PC-3 (cell line): ENCODE measurements around the gene TFE3. TPM values are rescaled to one million over a fixed set of nuclear protein-coding genes. Genes with fewer than 3 reads are reported as not detected.

Experiments
- ATAC-seq: fragments of 200-7000 bp; cut with Tn5 transposase; 2 replicates; pipeline ENCODE4 v1.9.1; 2020; ENCODE audit warnings: mild to moderate bottlenecking, moderate library complexity
- BruUV-seq: library from RNA; stranded (reverse); fragments of 400-500 nt; replicated peaks from 2 replicates; lab custom pipeline; 2021; lab: Mats Ljungman, UMichigan
- CTCF ChIA-PET: fragments of 300-600 bp; sonication (Branson Sonifier 250); formaldehyde crosslinking; loops from one replicate; lab custom pipeline; 2022; ENCODE audit warnings: antibody characterized with exemption; lab: Charles Lee
- POLR2A ChIA-PET: fragments of 300-600 bp; sonication (Branson Sonifier 250); formaldehyde crosslinking; loops from one replicate; lab custom pipeline; 2022; ENCODE audit warnings: antibody characterized with exemption; ENCODE audit not compliant: unreplicated experiment; lab: Charles Lee
- DNase-seq: peaks from one replicate; pipeline ENCODE4 v3.0.0-alpha.2; 2015
- H2AFZ ChIP-seq: fragments of 300-600 bp; sonication (generic); 2 replicates; pipeline ENCODE4 v1.6.0; 2016; ENCODE audit warnings: antibody characterized with exemption, low read length
- H3F3A ChIP-seq: fragments of 300-600 bp; sonication (generic); one replicate; pipeline ENCODE4 v1.6.0; 2017; ENCODE audit warnings: antibody characterized with exemption, low read length, control low read depth, mild to moderate bottlenecking; ENCODE audit not compliant: unreplicated experiment
- H3K27ac ChIP-seq: fragments of 300-600 bp; sonication (generic); 2 replicates; pipeline ENCODE4 v1.5.1; 2016; ENCODE audit warnings: mild to moderate bottlenecking, low read length
- H3K27me3 ChIP-seq: fragments of 300-600 bp; sonication (generic); 2 replicates; pipeline ENCODE4 v1.6.1; 2016; ENCODE audit warnings: low read length, mixed read lengths
- H3K36me3 ChIP-seq: fragments of 300-600 bp; sonication (generic); 2 replicates; pipeline ENCODE4 v1.6.1; 2016; ENCODE audit warnings: low read depth, mixed run types, low read length, mixed read lengths
- H3K4me1 ChIP-seq: fragments of 300-600 bp; sonication (generic); 2 replicates; pipeline ENCODE4 v1.5.1; 2016; ENCODE audit warnings: low read length; ENCODE audit not compliant: insufficient read depth
- H3K4me2 ChIP-seq: fragments of 300-600 bp; sonication (generic); 2 replicates; pipeline ENCODE4 v1.6.0; 2016; ENCODE audit warnings: low read length
- H3K4me3 ChIP-seq: fragments of 300-600 bp; sonication (generic); 2 replicates; pipeline ENCODE4 v1.5.1; 2016; ENCODE audit warnings: mild to moderate bottlenecking, low read length, mixed read lengths
- H3K79me2 ChIP-seq: fragments of 300-600 bp; sonication (generic); 2 replicates; pipeline ENCODE4 v1.6.1; 2017; ENCODE audit warnings: low read length, mixed read lengths
- H3K9ac ChIP-seq: fragments of 300-600 bp; sonication (generic); 2 replicates; pipeline ENCODE4 v1.6.0; 2016; ENCODE audit warnings: mild to moderate bottlenecking, low read length
- H3K9me2 ChIP-seq: fragments of 300-600 bp; sonication (generic); replicated peaks from 2 replicates; pipeline ENCODE4 v1.6.1; 2016; ENCODE audit warnings: mixed run types, low read length, mixed read lengths
- H3K9me3 ChIP-seq: fragments of 300-600 bp; sonication (generic); 2 replicates; pipeline ENCODE4 v1.6.1; 2016; ENCODE audit warnings: low read length, mixed read lengths
- H4K20me1 ChIP-seq: fragments of 300-600 bp; sonication (generic); 2 replicates; pipeline ENCODE4 v1.6.1; 2016; ENCODE audit warnings: low read length, mixed read lengths
- EZH2 ChIP-seq: fragments of 300-600 bp; sonication (generic); IDR thresholded peaks from one replicate; pipeline ENCODE4 v1.6.1; 2017; ENCODE audit warnings: antibody characterized with exemption, mild to moderate bottlenecking, low read length; ENCODE audit not compliant: unreplicated experiment
- EZH2phosphoT487 ChIP-seq: fragments of 300-600 bp; sonication (generic); IDR thresholded peaks from 2 replicates; pipeline ENCODE4 v1.6.1; 2018; ENCODE audit warnings: mild to moderate bottlenecking, antibody characterized with exemption, low read length, borderline replicate concordance
- intact Hi-C: fragments of 100-400 bp; cut with micrococcal nuclease; formaldehyde crosslinking; loops from 2 replicates; pipeline ENCODE4 v1.9.0; 2023
- total RNA-seq: library from RNA; depleted of rRNA; stranded (reverse); fragments of >200 nt; gene quantifications from 2 replicates; pipeline ENCODE4 v1.2.3, GENCODE V29; 2014
- TF ChIP-seq, protein P1 (sequence below): fragments of 300-600 bp; sonication (generic); conservative IDR thresholded peaks from 2 replicates; pipeline ENCODE4 v1.5.1; 2017; ENCODE audit warnings: antibody characterized with exemption, low read depth, mild to moderate bottlenecking, low read length

Gene TFE3
- total RNA-seq, 1 experiment from 2014 or later, result 46.9 TPM

- no peaks in the 10 kb centered on the region for H3K9me2 ChIP-seq
- no peaks in the 10 kb centered on the region for H3K27me3 ChIP-seq
- BruUV-seq, result no TSS peak
- no peak overlapping the region for H3K4me3 ChIP-seq
- no peak overlapping the region for H3K27ac ChIP-seq
- H2AFZ ChIP-seq, result no peak overlapping the region
- no peak overlapping the region for H3K9ac ChIP-seq
- DNase-seq (no peak), ATAC-seq (no peak)
- 0 out of 2 replicates have a peak, but pooled peaks cover 2% of the 10 kb centered on the region for H3K4me1 ChIP-seq
- intact Hi-C loops, result no loop called here
- TF ChIP-seq, protein P1, sequence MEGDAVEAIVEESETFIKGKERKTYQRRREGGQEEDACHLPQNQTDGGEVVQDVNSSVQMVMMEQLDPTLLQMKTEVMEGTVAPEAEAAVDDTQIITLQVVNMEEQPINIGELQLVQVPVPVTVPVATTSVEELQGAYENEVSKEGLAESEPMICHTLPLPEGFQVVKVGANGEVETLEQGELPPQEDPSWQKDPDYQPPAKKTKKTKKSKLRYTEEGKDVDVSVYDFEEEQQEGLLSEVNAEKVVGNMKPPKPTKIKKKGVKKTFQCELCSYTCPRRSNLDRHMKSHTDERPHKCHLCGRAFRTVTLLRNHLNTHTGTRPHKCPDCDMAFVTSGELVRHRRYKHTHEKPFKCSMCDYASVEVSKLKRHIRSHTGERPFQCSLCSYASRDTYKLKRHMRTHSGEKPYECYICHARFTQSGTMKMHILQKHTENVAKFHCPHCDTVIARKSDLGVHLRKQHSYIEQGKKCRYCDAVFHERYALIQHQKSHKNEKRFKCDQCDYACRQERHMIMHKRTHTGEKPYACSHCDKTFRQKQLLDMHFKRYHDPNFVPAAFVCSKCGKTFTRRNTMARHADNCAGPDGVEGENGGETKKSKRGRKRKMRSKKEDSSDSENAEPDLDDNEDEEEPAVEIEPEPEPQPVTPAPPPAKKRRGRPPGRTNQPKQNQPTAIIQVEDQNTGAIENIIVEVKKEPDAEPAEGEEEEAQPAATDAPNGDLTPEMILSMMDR, result no peak
- TF ChIP-seq EZH2 (no peak), EZH2phosphoT487 (no peak)
- peaks cover 12% of the 10 kb centered on the region for H3K79me2 ChIP-seq
- no peaks in the 10 kb centered on the region for H3K9me3 ChIP-seq
- H3F3A ChIP-seq, result no peaks in the 10 kb centered on the region
- no peaks in the 10 kb centered on the region for H4K20me1 ChIP-seq
- no peak overlapping the region for H3K4me2 ChIP-seq
- POLR2A ChIA-PET, result no interaction called here
- CTCF ChIA-PET, result no interaction called here
- no peaks in the 10 kb centered on the region for H3K36me3 ChIP-seq
Measured at GRCh38 chrX:49064735-49065134, 21.6 kb upstream of the TFE3 start.

- ChIA-PET POLR2A (no interaction called here), CTCF (no interaction called here)
- H3K9me3 ChIP-seq, result no peaks in the 10 kb centered on the region
- intact Hi-C loops, result no loop called here
- no peak overlapping the region for H3K4me2 ChIP-seq
- ATAC-seq, result no peak
- H3K27ac ChIP-seq, result no peak overlapping the region
- BruUV-seq, result no TSS peak
- H3F3A ChIP-seq, result no peaks in the 10 kb centered on the region
- H4K20me1 ChIP-seq, result no peaks in the 10 kb centered on the region
- DNase-seq, result no peak
- 0 out of 2 replicates have a peak, but pooled peaks cover 4% of the 10 kb centered on the region for H3K4me1 ChIP-seq
- H3K79me2 ChIP-seq, result peaks cover 16% of the 10 kb centered on the region
- no peak overlapping the region for H3K9ac ChIP-seq
- no peak overlapping the region for H3K4me3 ChIP-seq
- H3K9me2 ChIP-seq, result no peaks in the 10 kb centered on the region
- no peaks in the 10 kb centered on the region for H3K36me3 ChIP-seq
- H2AFZ ChIP-seq, result no peak overlapping the region
- no peaks in the 10 kb centered on the region for H3K27me3 ChIP-seq
- TF ChIP-seq EZH2 (no peak), EZH2phosphoT487 (no peak)
Measured at GRCh38 chrX:49064303-49064702, 21.1 kb upstream of the TFE3 start.

GRCh38 chrX:49063715-49064114 lies 20.6 kb upstream of the TFE3 start:
- H3K27ac ChIP-seq, result no peak overlapping the region
- no peaks in the 10 kb centered on the region for H3K9me3 ChIP-seq
- H3K4me3 ChIP-seq, result no peak overlapping the region
- no peaks in the 10 kb centered on the region for H3K36me3 ChIP-seq
- CTCF ChIA-PET, result no interaction called here
- H3K9me2 ChIP-seq, result no peaks in the 10 kb centered on the region
- no peak overlapping the region for H3K4me2 ChIP-seq
- POLR2A ChIA-PET, result no interaction called here
- no peak overlapping the region for H2AFZ ChIP-seq
- peaks cover 18% of the 10 kb centered on the region for H3K79me2 ChIP-seq
- TF ChIP-seq, protein P1, result no peak
- no peak for TF ChIP-seq EZH2phosphoT487
- TF ChIP-seq EZH2, result no peak
- no peaks in the 10 kb centered on the region for H3K27me3 ChIP-seq
- H4K20me1 ChIP-seq, result no peaks in the 10 kb centered on the region
- H3K4me1 ChIP-seq, result 0 out of 2 replicates have a peak, but pooled peaks cover 4% of the 10 kb centered on the region
- BruUV-seq, result no TSS peak
- no peak for ATAC-seq
- intact Hi-C loops, result no loop called here
- H3K9ac ChIP-seq, result no peak overlapping the region
- DNase-seq, result no peak
- H3F3A ChIP-seq, result no peaks in the 10 kb centered on the region
